ENCODE measurements around the gene LRRC34. TPM values are rescaled to one million over a fixed set of nuclear protein-coding genes. Genes with fewer than 3 reads are reported as not detected.

Gene LRRC34
- total and polyA plus RNA-seq, 12 donors, result 0.12 to 5.2 (median 2.1) TPM

DNA sequence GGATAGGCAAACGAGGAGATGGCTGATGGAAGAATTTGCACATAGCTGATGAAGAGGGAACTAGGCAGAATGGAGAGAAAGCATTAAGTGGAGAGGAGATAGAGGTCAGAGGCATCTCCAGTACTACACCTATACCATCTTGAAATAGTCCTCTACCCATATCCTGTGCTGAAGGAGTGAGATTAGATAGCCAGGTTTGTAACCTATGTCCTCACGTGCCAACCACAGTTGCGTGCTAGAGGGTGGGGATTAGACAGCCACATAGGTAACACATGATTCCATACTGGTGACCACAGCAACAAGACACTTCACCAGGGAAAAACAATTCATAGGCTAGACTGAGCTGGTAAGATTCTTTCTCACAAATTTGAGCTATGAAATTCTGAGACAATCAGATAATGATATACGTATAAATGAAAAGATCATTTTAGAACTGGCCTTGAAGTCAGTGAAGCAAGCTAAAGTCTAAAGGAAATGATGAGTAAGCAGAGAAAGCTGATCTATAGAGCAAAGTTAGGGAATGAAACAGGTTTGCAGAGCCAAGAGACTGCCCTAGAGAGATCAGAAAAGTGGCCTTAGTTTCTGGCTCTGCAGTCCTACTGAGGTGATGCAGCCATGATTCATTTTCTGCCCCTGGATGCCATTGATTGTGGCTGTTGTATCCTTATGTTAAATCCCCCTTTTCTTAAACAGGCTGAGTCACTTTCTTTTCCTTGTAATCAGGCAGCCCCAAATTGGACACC, 21.8 kb downstream of the LRRC34 start:
- Histone ChIP-seq H3K27me3 (no peaks in the 10 kb centered on the region), H3K27ac (no peak overlapping the region), H3K4me3 (no peak overlapping the region), H3K4me1 (replicated peaks in 1 of 2) (no peaks in the 10 kb centered on the region), H3K9me3 (replicated peaks in 1 of 3) (no peaks in the 10 kb centered on the region), H3K36me3 (replicated peaks in 1 of 2) (peaks cover 0 to 30% of the 10 kb centered on the region in 2 donors)
- intact Hi-C loops (cut with DNase I), result no loop called here
- WGBS, 4 donors, result 79 to 94% (median 89%) methylated on average over 4 of the region's 4 CpGs
- DNase-seq, result no peak
- no peak for TF ChIP-seq POLR2A (IDR thresholded peaks at IDR 0.05)
- TF ChIP-seq, protein P1, sequence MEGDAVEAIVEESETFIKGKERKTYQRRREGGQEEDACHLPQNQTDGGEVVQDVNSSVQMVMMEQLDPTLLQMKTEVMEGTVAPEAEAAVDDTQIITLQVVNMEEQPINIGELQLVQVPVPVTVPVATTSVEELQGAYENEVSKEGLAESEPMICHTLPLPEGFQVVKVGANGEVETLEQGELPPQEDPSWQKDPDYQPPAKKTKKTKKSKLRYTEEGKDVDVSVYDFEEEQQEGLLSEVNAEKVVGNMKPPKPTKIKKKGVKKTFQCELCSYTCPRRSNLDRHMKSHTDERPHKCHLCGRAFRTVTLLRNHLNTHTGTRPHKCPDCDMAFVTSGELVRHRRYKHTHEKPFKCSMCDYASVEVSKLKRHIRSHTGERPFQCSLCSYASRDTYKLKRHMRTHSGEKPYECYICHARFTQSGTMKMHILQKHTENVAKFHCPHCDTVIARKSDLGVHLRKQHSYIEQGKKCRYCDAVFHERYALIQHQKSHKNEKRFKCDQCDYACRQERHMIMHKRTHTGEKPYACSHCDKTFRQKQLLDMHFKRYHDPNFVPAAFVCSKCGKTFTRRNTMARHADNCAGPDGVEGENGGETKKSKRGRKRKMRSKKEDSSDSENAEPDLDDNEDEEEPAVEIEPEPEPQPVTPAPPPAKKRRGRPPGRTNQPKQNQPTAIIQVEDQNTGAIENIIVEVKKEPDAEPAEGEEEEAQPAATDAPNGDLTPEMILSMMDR (IDR thresholded peaks at IDR 0.05), result no peak

DNA sequence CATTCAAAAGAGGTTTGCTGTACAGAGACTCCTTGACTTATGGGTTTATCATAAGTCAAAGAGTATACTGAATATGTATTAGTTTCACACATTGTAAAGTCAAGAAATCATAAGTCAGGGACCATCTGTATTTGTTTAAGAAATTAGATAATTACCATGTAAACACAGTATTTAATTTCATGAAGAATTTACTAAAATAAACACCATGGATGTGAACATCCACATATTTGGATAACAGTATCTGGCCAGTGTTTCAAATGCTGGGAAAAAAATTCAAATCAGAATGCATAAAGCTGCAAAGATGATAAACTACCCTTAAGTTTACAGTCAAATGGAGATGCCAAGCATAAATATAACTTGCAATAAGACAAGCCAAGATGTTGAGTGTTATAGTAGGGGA, 22.5 kb downstream of the LRRC34 start:
- Histone ChIP-seq H3K27ac (no peak overlapping the region), H3K27me3 (no peaks in the 10 kb centered on the region), H3K36me3 (replicated peaks in 1 of 2) (peaks cover 0 to 37% of the 10 kb centered on the region in 2 donors), H3K4me3 (no peak overlapping the region), H3K9me3 (replicated peaks in 1 of 3) (no peaks in the 10 kb centered on the region), H3K4me1 (replicated peaks in 1 of 2) (no peaks in the 10 kb centered on the region)
- DNase-seq, result no peak
- intact Hi-C loops (cut with DNase I), result no loop called here
- TF ChIP-seq, protein P1 (IDR thresholded peaks at IDR 0.05), result no peak
- no peak for TF ChIP-seq POLR2A (IDR thresholded peaks at IDR 0.05)

- Histone ChIP-seq H3K4me1 (replicated peaks in 1 of 2) (no peaks in the 10 kb centered on the region), H3K4me3 (no peak overlapping the region), H3K27me3 (no peaks in the 10 kb centered on the region), H3K27ac (no peak overlapping the region), H3K9me3 (replicated peaks in 1 of 3) (no peaks in the 10 kb centered on the region), H3K36me3 (replicated peaks in 1 of 2) (peaks cover 0 to 54% of the 10 kb centered on the region in 2 donors)
- DNase-seq, result no peak
- WGBS, 4 donors, result 80 to 93% (median 89%) methylated on average over 1 of the region's 1 CpG
- intact Hi-C loops (cut with DNase I), result loop anchor here in 1 of 2 donors (10.0 kb wide), 1 partner anchor 187 kb away; no protein-coding TSS in a partner anchor
- TF ChIP-seq, protein P1 (IDR thresholded peaks at IDR 0.05), result no peak
- no peak for TF ChIP-seq POLR2A (IDR thresholded peaks at IDR 0.05)
Measured at GRCh38 chr3:169787791-169788190, 24.9 kb downstream of the LRRC34 start.

DNA sequence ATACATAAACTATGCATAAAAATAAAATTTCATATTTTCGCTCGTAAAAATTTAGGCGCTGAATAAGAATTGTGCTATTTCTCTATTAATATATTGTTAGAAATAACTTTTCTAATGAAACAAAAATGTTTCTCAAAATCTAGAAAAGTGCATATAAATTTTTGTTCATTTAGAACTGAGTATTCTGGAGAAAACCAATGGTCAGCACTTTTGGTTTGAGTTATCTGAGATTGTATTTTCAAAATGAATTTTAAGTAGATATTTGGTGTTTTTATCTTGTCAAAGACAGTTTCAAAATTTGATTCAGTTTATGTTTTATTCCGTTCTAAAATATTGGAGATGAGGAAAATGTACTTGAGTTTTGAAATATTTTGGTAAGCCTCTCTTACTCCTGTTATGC, 25.6 kb downstream of the LRRC34 start:
- peaks cover 0 to 59% of the 10 kb centered on the region in 2 donors for H3K36me3 ChIP-seq (replicated peaks in 1 of 2)

More for the DNA sequence above, 25.6 kb downstream of the LRRC34 start:
- no peaks in the 10 kb centered on the region for H3K27me3 ChIP-seq
- H3K27ac ChIP-seq, result no peak overlapping the region
- WGBS, 4 donors, result 93 to 98% (median 97%) methylated on average over 4 of the region's 4 CpGs
- TF ChIP-seq, protein P1 (IDR thresholded peaks at IDR 0.05), result no peak
- TF ChIP-seq POLR2A (IDR thresholded peaks at IDR 0.05), result no peak
- no peak for DNase-seq
- no peak overlapping the region for H3K4me3 ChIP-seq
- no peaks in the 10 kb centered on the region for H3K9me3 ChIP-seq (replicated peaks in 1 of 3)
- intact Hi-C loops (cut with DNase I), result loop anchor here in 1 of 2 donors (10.0 kb wide), 1 partner anchor 188 kb away; no protein-coding TSS in a partner anchor
- H3K4me1 ChIP-seq (replicated peaks in 1 of 2), result no peaks in the 10 kb centered on the region

Measured in adrenal gland (tissue), 12 donors.